HG03571 (cell line): ENCODE data around the gene LZTS3.
"Not testable (repeated sequence)": the region's sequence is repeated elsewhere in the genome, so short reads cannot be mapped to it uniquely, and the experiment has no call there.

Source experiments
- ATAC-seq: cut with Tn5 transposase; IDR thresholded peaks from one replicate; pipeline ENCODE4 v1.9.1; 2021; ENCODE audit not compliant: unreplicated experiment

The LZTS3 gene

DNA sequence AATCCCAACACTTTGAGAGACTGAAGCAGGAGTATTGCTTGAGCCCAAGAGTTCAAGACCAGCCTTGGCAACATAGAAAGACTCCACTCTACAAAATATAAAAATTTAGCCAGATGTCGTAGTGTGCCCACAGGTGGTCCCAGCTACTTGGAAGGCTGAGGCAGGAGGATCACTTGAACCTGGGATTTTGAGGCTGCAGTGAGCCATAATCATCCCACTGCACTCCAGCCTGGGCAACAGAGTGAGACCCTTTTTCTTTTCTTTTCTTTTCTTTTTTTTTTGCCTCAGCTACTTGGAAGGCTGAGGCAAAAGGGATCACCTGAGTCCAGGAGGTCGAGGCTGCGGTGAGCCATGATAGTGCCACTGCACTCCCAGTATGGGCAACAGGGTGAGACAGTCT is 31.6 kb downstream of the LZTS3 start:
- ATAC-seq = no peak

DNA sequence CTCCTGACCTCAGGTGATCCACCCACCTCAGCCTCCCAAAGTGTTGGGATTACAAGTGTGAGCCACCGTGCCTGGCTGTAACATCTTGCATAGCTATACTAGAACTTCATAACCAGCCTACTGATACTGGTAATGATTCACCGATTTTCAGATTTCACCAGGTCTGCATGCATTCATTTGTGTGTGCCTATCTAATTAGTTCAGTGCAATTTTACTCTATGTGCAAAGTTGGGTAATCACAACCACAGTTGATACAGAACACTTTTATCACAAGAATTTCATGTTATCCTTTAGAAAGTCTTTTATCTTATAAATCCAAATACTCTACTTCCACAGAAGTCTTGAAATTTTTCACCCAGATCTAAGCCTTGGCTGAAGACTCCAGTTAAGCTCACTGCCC is 35.9 kb downstream of the LZTS3 start:
- no peak for ATAC-seq

DNA sequence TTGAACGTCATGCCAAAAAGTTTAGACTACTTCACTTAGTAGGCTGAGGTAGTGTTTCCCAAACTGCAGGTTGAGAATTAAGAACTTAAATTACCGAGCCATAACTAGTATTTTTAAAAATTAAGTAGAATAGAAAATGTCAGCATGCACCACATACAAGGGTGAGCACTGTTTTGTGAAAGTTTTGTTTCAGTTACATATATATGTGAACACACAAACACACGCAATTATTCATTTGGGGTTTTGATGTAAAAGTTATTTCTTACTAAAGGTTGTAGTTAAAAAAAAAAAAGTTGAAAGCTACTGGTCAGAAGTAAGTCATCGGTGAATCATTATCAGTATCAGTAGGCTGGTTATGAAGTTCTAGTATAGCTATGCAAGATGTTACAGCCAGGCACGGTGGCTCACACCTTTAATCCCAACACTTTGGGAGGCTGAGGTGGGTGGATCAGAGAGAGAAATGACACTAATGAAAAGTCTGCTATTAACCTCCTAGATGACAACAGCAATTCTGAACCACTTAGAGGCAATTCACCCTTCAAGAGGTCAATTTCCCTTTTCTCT is 37.8 kb downstream of the LZTS3 start:
- no peak for ATAC-seq

DNA sequence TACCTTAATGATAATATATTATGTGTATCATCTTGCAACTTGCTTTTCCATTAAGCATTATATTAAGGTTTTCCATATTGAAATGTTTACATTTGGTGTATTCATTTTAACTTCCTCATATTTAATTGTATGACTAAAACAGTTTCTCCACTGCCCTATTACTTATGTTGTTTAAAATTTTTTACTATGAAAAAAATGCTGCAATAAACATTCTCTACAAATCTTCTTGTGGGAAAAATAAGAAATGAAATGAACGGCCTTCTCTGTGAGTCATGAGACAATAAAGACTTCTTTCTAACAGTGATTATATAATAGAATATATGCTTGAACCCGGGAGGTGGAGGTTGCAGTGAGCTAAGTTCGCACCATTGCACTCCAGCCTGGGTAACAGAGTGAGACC is 39.2 kb downstream of the LZTS3 start:
- no peak for ATAC-seq

DNA sequence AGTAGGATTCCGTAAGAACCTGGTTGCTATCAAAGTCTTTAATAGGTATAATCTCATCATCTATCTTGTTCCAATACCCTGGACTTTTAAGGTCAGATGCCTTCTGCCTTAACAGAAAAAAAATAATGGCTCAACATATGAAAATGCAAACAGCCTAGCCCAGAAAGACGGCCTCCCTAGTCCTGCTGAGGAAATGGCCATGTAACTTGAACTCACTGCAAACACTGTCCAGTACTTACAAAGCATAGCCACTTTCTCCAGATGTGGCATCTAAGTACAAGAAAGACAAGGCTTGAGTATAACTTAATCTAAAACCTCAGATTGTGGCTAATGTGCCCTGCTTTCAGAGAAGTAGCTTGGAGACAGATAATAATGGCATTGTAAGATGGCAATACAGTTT is 40.2 kb downstream of the LZTS3 start:
- ATAC-seq = no peak

DNA sequence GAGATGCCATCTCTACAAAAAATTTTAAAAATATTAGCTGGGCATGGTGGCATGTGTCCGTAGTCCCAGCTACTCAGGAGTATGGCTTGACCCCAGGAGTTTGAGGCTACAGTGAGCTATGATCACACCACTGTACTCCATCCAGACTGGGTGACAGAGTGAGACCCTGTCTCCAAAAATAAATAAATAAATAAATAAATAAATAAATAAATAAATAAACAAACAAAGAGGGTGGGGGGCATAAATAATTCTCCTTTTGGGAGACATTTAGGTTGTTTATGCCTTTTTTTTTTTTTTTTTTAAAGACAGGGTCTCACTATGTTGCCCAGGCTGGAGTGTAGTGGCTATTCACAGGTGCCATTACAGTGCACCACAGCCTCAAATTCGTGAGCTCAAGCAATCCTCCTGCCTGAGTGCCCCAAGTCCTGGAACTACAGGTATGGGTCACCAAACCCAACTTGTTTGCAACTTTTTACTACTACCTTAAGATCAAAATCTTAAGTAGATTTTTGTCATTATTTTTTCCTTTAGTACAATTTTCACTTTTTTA is 43.2 kb downstream of the LZTS3 start:
- ATAC-seq = no peak

DNA sequence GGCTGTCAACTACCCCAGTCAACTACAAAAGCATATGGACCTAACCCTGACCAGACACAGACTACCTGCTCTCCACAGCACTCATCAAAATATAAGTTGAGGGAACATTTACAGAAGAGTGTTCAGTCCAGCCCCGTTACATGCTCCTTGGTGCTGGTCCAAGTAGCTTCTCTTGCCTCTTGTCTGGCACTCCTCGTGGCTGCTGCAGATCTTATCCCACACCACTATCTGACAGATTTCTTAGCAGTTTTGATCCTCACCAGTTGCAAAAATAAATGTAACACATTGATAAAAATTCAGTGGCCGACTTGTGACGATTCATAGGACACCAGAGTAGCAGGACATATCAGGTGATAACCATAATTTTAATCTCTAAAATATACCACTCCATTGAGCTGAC is 44.3 kb downstream of the LZTS3 start:
- ATAC-seq = no peak

DNA sequence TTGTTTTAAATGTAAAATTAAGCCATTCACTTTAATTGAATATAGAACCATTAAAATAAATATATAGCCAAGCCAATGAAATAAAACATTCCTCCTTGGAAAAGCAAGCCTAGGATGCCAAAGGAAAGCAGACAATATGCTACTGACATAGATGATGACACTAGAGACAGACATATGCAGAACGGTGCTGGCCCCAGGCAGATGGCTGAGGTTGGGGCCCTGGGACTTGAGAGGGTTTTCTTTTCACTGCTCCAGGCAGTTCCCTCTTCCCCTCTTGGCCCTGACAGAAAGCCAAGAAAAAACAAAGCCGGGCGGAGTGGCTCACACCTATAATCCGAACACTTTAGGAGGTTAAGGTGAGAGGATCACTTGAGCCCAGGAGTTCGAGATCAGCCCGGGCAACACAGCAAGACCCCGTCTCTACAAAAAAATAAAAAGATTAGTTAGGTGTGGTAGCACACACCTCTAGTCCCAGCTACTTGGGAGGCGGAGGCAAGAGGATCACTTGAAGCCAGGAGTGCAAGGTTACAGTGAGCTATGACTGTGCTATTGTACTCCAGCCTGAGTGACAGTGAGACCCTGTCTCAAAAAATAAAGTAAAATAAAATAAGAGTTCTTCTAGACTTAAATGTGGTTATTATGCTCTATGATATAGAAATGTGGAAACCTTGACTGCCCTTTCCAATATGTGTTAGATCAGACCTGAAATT is 44.9 kb downstream of the LZTS3 start:
- ATAC-seq = no peak

DNA sequence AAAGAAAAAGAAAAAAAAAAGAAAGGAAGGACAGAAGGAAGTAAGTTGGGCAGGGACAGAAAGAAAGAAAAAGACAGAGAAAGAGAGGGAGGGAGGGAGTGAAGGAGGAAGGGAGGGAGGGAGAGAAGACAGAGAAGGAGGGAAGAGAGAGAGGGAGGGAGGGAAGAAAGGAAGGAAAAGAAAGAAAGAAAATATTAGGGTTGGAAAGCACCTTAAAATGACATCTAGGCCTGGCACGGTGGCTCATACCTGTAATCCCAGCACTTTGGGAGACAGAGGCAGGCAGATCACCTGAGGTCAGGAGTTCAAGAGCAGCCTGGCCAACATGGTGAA is 46.9 kb downstream of the LZTS3 start:
- ATAC-seq = no peak

DNA sequence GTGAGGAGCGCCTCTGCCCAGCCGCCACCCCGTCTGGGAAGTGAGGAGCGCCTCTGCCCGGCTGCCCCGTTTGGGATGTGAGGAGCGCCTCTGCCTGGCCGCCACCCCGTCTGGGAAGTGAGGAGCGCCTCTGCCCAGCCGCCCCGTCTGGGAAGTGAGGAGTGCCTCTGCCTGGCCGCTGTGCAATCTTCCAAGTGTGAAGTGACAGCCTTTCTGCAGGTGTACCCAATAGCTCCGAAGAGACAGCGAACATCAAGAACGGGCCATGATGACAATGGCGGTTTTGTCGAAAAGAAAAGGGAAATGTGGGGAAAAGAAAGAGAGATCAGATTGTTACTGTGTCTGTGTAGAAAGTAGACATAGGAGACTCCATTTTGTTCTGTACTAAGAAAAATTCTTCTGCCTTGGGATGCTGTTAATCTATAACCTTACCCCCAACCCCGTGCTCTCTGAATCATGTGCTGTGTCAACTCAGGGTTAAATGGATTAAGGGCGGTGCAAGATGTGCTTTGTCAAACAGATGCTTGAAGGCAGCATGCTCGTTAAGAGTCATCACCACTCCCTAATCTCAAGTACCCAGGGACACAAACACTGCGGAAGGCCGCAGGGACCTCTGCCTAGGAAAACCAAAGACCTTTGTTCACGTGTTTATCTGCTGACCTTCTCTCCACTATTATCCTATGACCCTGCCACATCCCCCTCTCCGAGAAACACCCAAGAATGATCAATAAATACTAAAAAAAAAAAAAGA is 47.4 kb downstream of the LZTS3 start:
- not testable (repeated sequence) for ATAC-seq

DNA sequence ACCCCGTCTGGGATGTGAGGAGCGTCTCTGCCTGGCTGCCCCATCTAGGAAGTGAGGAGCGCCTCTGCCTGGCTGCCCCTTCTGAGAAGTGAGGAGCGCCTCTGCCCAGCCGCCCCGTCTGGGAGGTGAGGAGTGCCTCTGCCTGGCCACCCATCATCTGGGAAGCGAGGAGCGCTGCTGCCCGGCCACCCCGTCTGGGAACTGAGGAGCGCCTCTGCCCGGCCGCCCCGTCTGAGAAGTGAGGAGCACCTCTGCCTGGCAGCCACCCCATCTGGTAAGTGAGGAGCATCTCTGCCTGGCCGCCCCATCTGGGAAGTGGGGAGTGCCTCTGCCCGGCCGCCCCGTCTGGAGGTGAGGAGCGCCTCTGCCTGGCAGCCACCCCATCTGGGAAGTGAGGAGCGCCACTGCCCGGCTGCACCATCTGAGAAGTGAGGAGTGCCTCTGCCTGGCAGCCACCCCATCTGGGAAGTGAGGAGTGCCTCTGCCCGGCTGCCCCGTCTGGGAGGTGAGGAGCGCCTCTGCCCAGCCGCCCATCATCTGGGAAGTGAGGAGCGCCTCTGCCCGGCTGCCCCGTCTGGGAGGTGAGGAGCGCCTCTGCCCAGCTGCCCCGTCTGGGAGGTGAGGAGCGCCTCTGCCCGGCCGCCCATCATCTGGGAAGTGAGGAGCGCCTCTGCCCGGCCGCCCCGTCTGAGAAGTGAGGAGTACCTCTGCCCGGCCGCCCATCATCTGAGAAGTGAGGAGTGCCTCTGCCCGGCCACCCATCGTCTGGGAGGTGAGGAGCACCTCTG is 48.4 kb downstream of the LZTS3 start:
- not testable (repeated sequence) for ATAC-seq

DNA sequence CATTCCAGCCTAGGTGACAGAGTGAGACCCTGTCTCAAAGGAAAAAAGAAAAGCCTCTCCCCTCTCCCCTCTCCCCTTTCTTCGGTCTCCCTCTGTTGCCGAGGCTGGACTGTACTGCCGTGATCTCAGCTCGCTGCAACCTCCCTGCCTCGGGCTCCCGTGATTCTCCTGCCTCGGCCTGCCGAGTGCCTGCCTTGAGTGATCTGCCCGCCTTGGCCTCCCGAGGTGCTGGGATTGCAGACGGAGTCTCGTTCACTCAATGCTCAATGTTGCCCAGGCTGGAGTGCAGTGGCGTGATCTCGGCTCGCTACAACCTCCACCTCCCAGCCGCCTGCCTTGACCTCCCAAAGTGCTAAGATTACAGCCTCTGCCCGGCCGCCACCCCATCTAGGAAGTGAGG is 49.2 kb downstream of the LZTS3 start:
- ATAC-seq = not testable (repeated sequence)

DNA sequence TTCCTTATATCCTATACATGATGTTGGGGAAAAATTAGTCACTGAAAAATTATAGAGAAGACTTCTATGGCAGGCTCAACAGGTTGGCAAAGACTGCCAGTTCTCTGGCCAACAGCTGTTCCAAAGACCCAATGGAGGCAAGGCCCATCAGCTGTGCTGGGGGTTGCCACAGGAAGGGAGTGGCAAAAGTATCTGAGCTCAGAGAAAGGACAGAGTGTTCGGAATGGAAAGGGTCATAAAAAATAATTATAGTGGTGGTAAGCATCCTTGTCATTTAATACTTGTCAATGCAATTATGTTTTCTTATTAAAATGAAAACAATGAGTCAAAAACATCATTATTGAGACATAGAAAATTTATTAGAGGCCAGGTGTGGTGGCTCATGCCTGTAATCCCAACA is 49.8 kb downstream of the LZTS3 start:
- ATAC-seq = no peak

DNA sequence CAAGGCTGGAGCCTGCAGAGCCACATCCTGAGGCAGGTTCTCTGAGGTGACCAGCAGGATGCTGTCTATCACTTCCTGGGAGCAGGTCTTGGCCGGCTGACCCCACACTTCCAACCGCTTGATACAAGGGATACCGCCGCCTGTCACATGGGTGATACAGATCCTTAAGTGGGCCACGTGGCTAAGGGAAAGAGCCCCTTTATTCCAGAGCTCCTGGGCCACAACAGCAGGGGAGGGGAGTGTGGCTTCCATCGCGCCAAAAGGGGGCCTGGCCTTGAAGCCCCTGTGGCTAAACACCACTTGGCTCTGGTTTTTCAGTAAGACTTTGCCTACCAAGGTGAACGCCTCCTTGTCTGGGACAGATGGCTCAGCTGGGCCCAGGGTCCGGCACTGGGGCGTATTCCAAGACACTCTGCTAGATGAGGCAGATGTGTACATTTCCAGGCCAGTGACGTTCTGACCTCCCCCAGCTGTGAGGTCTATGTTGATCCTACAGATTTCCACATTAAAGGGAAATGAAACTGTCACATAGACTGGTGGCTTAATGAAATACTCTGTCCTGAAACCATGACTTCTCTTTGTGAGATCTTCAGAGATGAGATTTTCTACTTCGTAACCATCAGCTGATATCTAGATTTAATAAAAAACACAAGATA is 51.3 kb downstream of the LZTS3 start:
- no peak for ATAC-seq

DNA sequence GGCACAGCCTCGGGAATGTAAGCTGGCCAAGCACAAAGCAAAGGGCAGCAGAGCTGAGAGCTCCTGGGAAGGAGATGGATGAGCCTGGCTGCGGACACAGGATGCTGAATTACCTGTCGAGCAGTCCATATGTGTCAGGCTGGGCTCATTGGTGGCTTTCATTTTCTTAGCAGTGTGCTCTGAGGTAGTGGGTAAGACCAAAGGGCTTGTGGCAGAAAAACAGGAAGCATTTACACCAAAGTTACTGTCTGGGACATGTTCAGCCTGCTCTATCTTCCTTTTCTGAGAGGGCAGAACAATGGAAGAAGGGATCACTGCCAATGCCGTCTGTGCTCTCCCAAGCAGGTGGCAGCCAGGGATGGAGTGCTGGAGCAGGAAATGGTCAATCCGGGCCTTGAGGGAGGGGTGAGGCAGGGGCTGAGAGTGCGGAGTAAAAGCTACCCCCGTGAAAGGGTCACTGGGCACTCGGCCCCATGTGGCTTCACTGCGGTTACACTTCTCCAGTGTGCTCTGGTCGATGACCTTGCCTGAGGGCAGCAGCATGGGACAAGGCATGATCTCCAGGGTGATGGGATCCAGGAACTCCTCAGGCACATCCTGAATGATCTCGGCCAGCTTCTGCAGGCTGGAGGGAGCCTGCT is 52.0 kb downstream of the LZTS3 start:
- no peak for ATAC-seq

DNA sequence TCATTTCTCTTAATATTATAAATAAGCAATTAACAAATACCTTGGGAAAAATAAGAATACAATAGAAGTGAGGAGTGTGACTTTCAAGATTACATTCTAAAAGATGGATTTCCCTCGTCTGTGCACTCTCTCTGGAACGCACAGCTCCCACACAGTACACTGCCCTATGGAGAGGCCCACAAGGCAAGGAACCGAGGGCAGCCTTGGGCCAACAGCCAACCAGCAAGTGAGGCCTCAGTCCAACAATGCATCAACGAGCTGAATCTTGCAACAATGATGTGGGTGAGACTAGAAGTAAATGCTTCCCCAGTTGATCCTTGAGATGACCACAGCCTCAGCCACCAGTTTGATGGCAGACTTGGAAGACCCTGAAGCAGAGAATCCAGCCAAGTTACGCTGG is 54.3 kb downstream of the LZTS3 start:
- no peak for ATAC-seq

DNA sequence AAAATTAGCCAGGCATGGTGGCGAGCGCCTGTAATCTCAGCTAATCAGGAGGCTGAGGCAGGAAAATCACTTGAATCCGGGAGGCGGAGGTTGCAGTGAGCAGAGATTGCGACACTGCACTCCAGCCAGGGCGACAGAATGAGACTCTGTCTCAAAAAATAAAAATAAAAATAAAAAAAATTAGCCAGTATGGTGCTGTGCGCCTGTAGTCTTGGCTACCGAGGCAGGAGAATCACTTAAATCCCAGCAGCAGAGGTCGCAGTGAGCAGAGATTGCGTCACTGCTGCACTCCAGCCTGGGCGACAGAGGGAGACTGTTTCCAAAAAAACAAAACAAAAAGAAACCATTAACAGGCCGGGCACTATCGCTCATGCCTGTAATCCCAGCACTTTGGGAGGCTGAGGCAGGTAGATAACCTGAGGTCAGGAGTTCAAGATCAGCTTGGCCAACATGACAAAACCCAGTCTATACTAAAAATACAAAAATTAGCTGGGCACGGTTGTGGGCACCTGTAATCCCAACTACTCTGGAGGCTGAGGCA is 55.4 kb downstream of the LZTS3 start:
- ATAC-seq = not testable (repeated sequence)

DNA sequence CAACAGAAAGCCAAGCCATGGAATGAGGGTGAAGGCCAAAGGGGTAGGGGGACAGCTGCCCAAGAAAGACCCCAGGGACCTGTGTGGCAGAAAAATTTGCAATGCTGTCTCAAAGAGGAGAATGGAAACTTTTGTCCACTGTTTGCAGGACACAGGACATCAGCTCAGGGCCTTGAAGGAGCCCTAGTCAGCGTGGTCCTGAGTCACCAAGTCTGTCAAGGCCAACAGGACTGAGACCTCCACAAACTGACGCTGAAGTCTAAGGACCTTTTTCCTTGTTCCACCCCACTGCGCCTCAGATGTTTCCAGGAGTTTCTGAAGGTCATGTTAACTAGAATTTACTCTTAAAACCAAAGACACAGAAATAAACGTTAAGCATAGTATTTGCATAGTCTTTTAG is 57.0 kb downstream of the LZTS3 start:
- no peak for ATAC-seq

DNA sequence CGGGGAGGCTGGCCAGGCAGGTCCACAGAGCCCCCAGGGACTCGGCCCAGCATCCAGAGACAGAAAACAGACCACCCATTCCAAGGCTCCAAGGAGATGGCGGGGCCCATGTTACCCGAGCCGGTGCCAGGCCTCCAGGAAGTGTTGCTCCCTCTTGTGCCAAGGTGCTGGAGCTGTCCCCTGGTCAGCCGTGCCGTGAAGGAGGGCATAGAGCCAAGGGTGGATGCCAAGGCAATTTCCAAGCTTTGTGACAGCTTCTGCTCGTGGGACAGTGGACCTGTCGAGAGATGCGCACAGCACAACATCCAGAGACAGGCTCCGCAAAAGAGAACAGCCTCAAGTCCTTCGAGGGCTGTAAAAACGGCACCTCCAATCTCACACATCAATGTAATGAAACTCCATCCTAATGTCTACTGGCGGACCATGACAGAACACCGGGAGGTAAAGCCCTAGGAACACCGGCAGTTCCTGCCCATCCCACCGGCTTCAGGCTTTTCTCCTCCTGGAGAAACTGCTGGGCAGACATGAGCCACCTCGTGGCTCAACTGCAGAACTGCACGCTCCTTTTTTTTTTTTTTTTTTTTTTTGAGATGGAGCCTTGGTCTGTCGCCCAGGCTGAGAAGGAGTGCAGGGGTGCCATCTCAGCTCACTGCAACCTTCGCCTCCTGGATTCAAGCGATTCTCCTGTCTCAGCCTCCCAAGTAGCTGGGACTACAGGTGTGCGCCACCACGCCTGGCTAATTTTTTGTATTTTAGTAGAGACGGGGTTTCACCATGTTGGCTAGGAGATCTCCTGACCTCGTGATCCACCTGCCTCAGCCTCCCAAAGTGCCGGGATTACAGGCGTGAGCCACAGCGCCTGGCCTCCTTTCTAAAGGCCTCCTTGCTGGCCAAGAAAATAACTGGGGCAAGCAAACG is 57.9 kb downstream of the LZTS3 start:
- no peak for ATAC-seq
